Lung (tissue), 13 donors: ENCODE measurements around the gene ZNF324B. TPM values are rescaled to one million over a fixed set of nuclear protein-coding genes. Genes with fewer than 3 reads are reported as not detected.

Source experiments
- ATAC-seq: fragments of 200-7000 bp; cut with Tn5 transposase; one replicate; pipeline ENCODE4 v1.9.1; 2020; ENCODE audit warnings: moderate number of reproducible peaks; ENCODE audit not compliant: insufficient read depth, low FRiP score
- DNase-seq, 3 donors: peaks; one replicate each; pipeline ENCODE4 v3.0.0-alpha.2; 2013 to 2017
- H3K27ac ChIP-seq, 2 donors: one replicate each; pipeline ENCODE4 v1.5.1; 2013; ENCODE audit warnings: mild to moderate bottlenecking in 2 of 2, moderate library complexity in 2 of 2, control low read depth in 1 of 2, inconsistent platforms in 1 of 2, low read depth in 1 of 2, low read length in 1 of 2
- H3K27me3 ChIP-seq, 3 donors: one replicate each; pipeline ENCODE4 v1.5.1; 2013; ENCODE audit warnings: low read length in 2 of 3; ENCODE audit not compliant: control insufficient read depth in 3 of 3, insufficient read depth in 3 of 3
- H3K36me3 ChIP-seq, 4 donors: one replicate each; pipeline ENCODE4 v1.5.1; 2013; ENCODE audit warnings: low read length in 4 of 4, mild to moderate bottlenecking in 1 of 4, moderate library complexity in 1 of 4; ENCODE audit not compliant: control insufficient read depth in 4 of 4, insufficient read depth in 4 of 4
- H3K4me1 ChIP-seq, 5 donors: one replicate each; pipeline ENCODE4 v1.5.1; 2013; ENCODE audit warnings: low read length in 5 of 5, mild to moderate bottlenecking in 2 of 5, moderate library complexity in 1 of 5; ENCODE audit not compliant: control insufficient read depth in 5 of 5, insufficient read depth in 5 of 5
- H3K4me3 ChIP-seq: one replicate; pipeline ENCODE4 v1.5.1; 2013; ENCODE audit warnings: mild to moderate bottlenecking, control low read depth, moderate library complexity
- H3K9ac ChIP-seq, 2 donors: one replicate each; pipeline ENCODE4 v1.5.1; 2013; ENCODE audit warnings: low read length in 2 of 2, control low read depth in 1 of 2; ENCODE audit not compliant: insufficient read depth in 1 of 2
- H3K9me3 ChIP-seq, 4 donors: one replicate each; pipeline ENCODE4 v1.5.1; 2013; ENCODE audit warnings: low read length in 3 of 4, mild to moderate bottlenecking in 1 of 4, moderate library complexity in 1 of 4; ENCODE audit not compliant: control insufficient read depth in 4 of 4, insufficient read depth in 3 of 4
- CTCF ChIP-seq: IDR thresholded peaks from 2 replicates; pipeline ENCODE4 v1.5.1; 2012; ENCODE audit warnings: mild to moderate bottlenecking; ENCODE audit errors: control extremely low read depth, extremely low read depth
- WGBS, 2 donors: extraction: QIAGEN DNeasy Blood & Tissue Kit; methylation state at CpG; one replicate each; pipeline ENCODE4 v1.1.7; 2013; 5-methylcytosine and 5-hydroxymethylcytosine counted together
- polyA plus RNA-seq, 2 donors: library from polyadenylated mRNA; stranded (reverse); fragments of 200-250 nt; gene quantifications; one replicate each; pipeline ENCODE4 v1.2.1, GENCODE V29; 2013
- small RNA-seq: library from RNA; depleted of rRNA; stranded (forward); fragments of <200 nt; gene quantifications from one replicate; pipeline ENCODE3, GENCODE V24; 2014; ENCODE audit warnings: low replicate concordance
- total RNA-seq, 2 donors: library from RNA; depleted of rRNA in 1 of 2; stranded (reverse); fragments of >200 nt in 1 of 2; gene quantifications; one replicate each; pipeline ENCODE4 v1.2.1, GENCODE V29; 2014 to 2021
- donor health status: control.
- donor health status: control.
- donor health status: Bipolar disorder and iron deficiency.
- donor health status: healthy.
- donor health status: DM: yes; HTN: yes; CAD: no.

ZNF324B gene
- total and polyA plus RNA-seq, 4 donors: 2.8 to 9.3 (median 6.1) TPM

DNA sequence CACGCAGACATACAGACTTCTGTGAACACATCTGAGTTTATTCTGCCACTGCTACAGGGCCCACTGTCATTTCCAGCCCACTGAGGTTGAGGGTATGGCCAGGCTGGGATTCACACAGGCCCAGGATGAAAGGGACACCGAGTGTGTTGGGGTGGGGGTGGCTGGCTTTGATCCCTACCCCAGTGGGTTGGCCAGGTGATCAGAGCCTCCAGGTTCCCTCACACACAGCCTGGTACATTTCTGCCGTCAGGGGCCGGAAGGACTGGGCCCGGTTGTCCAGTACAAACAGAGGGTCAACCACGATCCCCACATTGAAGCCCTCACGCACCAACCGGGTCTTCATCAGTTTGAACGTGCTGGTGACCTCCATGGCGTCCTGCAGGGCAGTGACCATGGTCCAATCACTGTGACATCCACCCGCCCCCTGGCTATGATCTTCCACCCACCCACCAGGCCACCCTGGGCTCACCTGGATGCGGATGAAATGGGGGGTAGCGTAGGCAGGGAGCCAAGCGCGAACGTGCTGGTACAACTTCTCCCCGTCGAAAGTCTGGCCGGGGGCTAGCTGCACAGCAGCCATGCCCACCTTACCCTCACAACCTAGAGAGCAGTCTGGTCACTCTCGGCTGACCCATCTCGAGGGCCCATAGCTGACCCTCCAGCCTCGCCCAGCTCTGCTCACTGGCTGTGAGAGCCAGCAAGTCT is 47.0 kb downstream of the ZNF324B start:
- no peak for TF ChIP-seq CTCF
- DNase-seq (no peak), ATAC-seq (no peak)
- Histone ChIP-seq H3K4me1 (peaks cover 0 to 16% (median 0%) of the 10 kb centered on the region in 5 donors), H3K27ac (peak overlapping the region in 1 of 2 donors; percentile 10), H3K9me3 (no peaks in the 10 kb centered on the region), H3K4me3 (peak overlapping the region; percentile 45), H3K27me3 (no peaks in the 10 kb centered on the region), H3K36me3 (no peaks in the 10 kb centered on the region), H3K9ac (no peak overlapping the region)
- 57 to 59% methylated on average over 22 of the region's 22 CpGs for WGBS, 2 donors

- Histone ChIP-seq H3K4me3 (peak overlapping the region; percentile 45), H3K9me3 (no peaks in the 10 kb centered on the region), H3K27ac (peak overlapping the region; percentile 87 to 91), H3K27me3 (no peaks in the 10 kb centered on the region), H3K4me1 (peaks cover 0 to 16% (median 0%) of the 10 kb centered on the region in 5 donors), H3K9ac (no peak overlapping the region), H3K36me3 (no peaks in the 10 kb centered on the region)
- 1% methylated on average over 57 to 60 of the region's 60 CpGs for WGBS, 2 donors
- DNase-seq: peak; percentile 97 to 98 (median 98)
- peak; percentile 95 for ATAC-seq
- TF ChIP-seq CTCF: no peak
Measured at GRCh38 chr19:58499021-58499927, 47.9 kb downstream of the ZNF324B start.

DNA sequence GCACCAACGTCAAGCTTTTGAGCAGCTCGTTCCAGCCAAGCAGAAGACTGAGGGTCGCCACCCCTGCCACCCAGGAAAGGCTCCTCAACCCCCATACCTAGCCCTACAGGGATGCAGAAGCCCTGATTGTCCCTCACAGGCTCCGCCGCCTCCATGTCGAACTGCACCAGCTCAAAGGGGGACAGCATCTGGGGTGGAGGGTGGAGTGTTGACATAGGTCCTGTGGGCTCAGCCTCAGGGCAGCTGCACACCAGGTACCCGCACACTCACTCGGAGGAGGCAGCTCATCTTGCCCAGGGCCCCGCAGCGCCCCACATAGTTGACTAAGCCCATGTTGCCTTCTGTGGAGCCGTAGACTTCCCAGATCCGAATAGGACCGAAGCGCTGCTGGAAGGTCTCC is 48.8 kb downstream of the ZNF324B start:
- Histone ChIP-seq H3K9ac (no peak overlapping the region), H3K27me3 (no peaks in the 10 kb centered on the region), H3K4me3 (no peak overlapping the region), H3K9me3 (no peaks in the 10 kb centered on the region), H3K4me1 (peaks cover 0 to 16% (median 0%) of the 10 kb centered on the region in 5 donors), H3K36me3 (no peaks in the 10 kb centered on the region), H3K27ac (no peak overlapping the region)
- 93 to 97% methylated on average over 14 of the region's 14 CpGs for WGBS, 2 donors
- ATAC-seq (no peak), DNase-seq (no peak)
- no peak for TF ChIP-seq CTCF

Small RNAs within 50 kb of the gene (small RNA-seq; reads per million reads assigned to genes)
- not detected for gene RN7SL693P
- not detected for gene RNU6-1337P

Other genes starting within 250 kb of the ZNF324B start
- 10 to 100 TPM; 19.7 to 41.6 TPM for gene ZNF544, start 222.7 kb upstream of the ZNF324B start, total RNA-seq
- gene ZNF544, start 222.7 kb upstream of the ZNF324B start, polyA plus RNA-seq: 10 to 100 TPM in 1 of 2 donors, 1 to 10 TPM in 1; 9.6 to 13.8 TPM
- 1 to 10 TPM; 5.2 to 8.0 TPM for gene ZNF8, start 172.7 kb upstream of the ZNF324B start, total RNA-seq
- gene ZNF8, start 172.7 kb upstream of the ZNF324B start, polyA plus RNA-seq: 1 to 10 TPM; 1.2 to 1.8 TPM
- 10 to 100 TPM; 31.8 to 58.8 TPM for gene ERVK3-1, start 146.2 kb upstream of the ZNF324B start, total RNA-seq
- gene ERVK3-1, start 146.2 kb upstream of the ZNF324B start, polyA plus RNA-seq: 10 to 100 TPM; 38.0 to 38.1 TPM
- gene ZSCAN22, start 124.6 kb upstream of the ZNF324B start, total RNA-seq: 1 to 10 TPM; 3.7 TPM
- gene ZSCAN22, start 124.6 kb upstream of the ZNF324B start, polyA plus RNA-seq: 1 to 10 TPM in 1 of 2 donors, under 1 TPM in 1; 0.93 to 1.1 TPM
- gene A1BG, start 98.1 kb upstream of the ZNF324B start, total RNA-seq: 10 to 100 TPM in 1 of 2 donors, 1 to 10 TPM in 1; 1.2 to 16.4 TPM
- 10 to 100 TPM; 20.9 to 53.4 TPM for gene A1BG, start 98.1 kb upstream of the ZNF324B start, polyA plus RNA-seq
- 1 to 10 TPM; 3.5 to 3.8 TPM for gene ZNF497, start 88.9 kb upstream of the ZNF324B start, total RNA-seq
- gene ZNF497, start 88.9 kb upstream of the ZNF324B start, polyA plus RNA-seq: 1 to 10 TPM in 1 of 2 donors, under 1 TPM in 1; 0.97 to 1.3 TPM
- gene ZNF837, start 70.6 kb upstream of the ZNF324B start, total RNA-seq: 1 to 10 TPM; 2.5 to 3.2 TPM
- gene ZNF837, start 70.6 kb upstream of the ZNF324B start, polyA plus RNA-seq: 1 to 10 TPM; 1.7 to 2.9 TPM
- 1,000 to 10,000 TPM in 1 of 2 donors, 100 to 1,000 TPM in 1; 927 to 1,036 TPM for gene RPS5, start 64.4 kb upstream of the ZNF324B start, total RNA-seq
- gene RPS5, start 64.4 kb upstream of the ZNF324B start, polyA plus RNA-seq: 1,000 to 10,000 TPM; 1,145 to 1,802 TPM
- gene RNF225, start 56.0 kb upstream of the ZNF324B start, total RNA-seq: 1 to 10 TPM in 1 of 2 donors, under 1 TPM in 1; 0.26 to 1.5 TPM
- gene RNF225, start 56.0 kb upstream of the ZNF324B start, polyA plus RNA-seq: under 1 TPM in 1 of 2 donors, not detected in 1; 0.14 TPM
- gene ZNF584, start 43.0 kb upstream of the ZNF324B start, total RNA-seq: 10 to 100 TPM; 14.4 to 16.9 TPM
- gene ZNF584, start 43.0 kb upstream of the ZNF324B start, polyA plus RNA-seq: 10 to 100 TPM in 1 of 2 donors, 1 to 10 TPM in 1; 6.0 to 13.1 TPM
- 1 to 10 TPM; 4.4 to 7.4 TPM for gene ZNF132, start 11.5 kb upstream of the ZNF324B start, total RNA-seq
- 1 to 10 TPM; 1.0 to 1.4 TPM for gene ZNF132, start 11.5 kb upstream of the ZNF324B start, polyA plus RNA-seq
- 10 to 100 TPM; 12.4 to 13.9 TPM for gene ZNF324, start 15.5 kb downstream of the ZNF324B start, total RNA-seq
- 1 to 10 TPM; 4.6 to 5.3 TPM for gene ZNF324, start 15.5 kb downstream of the ZNF324B start, polyA plus RNA-seq
- 10 to 100 TPM; 12.5 to 12.9 TPM for gene ZNF446, start 24.7 kb downstream of the ZNF324B start, total RNA-seq
- 1 to 10 TPM; 8.3 to 9.5 TPM for gene ZNF446, start 24.7 kb downstream of the ZNF324B start, polyA plus RNA-seq
- 10 to 100 TPM in 1 of 2 donors, 1 to 10 TPM in 1; 7.9 to 11.3 TPM for gene SLC27A5, start 60.4 kb downstream of the ZNF324B start, total RNA-seq
- gene SLC27A5, start 60.4 kb downstream of the ZNF324B start, polyA plus RNA-seq: 10 to 100 TPM; 14.6 to 19.0 TPM
- 10 to 100 TPM in 1 of 2 donors, 1 to 10 TPM in 1; 6.0 to 20.2 TPM for gene ZBTB45, start 68.2 kb downstream of the ZNF324B start, total RNA-seq
- gene ZBTB45, start 68.2 kb downstream of the ZNF324B start, polyA plus RNA-seq: 1 to 10 TPM; 7.7 to 9.6 TPM
- gene TRIM28, start 92.4 kb downstream of the ZNF324B start, total RNA-seq: 100 to 1,000 TPM; 171 to 250 TPM
- gene TRIM28, start 92.4 kb downstream of the ZNF324B start, polyA plus RNA-seq: 100 to 1,000 TPM; 175 to 188 TPM
- 100 to 1,000 TPM in 1 of 2 donors, 10 to 100 TPM in 1; 87.7 to 156 TPM for gene CHMP2A, start 103.5 kb downstream of the ZNF324B start, total RNA-seq
- gene CHMP2A, start 103.5 kb downstream of the ZNF324B start, polyA plus RNA-seq: 100 to 1,000 TPM; 227 to 309 TPM
- 10 to 100 TPM; 25.9 to 55.6 TPM for gene UBE2M, start 107.0 kb downstream of the ZNF324B start, total RNA-seq
- gene UBE2M, start 107.0 kb downstream of the ZNF324B start, polyA plus RNA-seq: 10 to 100 TPM; 55.7 to 60.7 TPM
- gene MZF1, start 121.7 kb downstream of the ZNF324B start, total RNA-seq: 10 to 100 TPM; 28.4 to 37.5 TPM
- gene MZF1, start 121.7 kb downstream of the ZNF324B start, polyA plus RNA-seq: 10 to 100 TPM; 19.2 to 31.7 TPM